ENCODE measurements around the gene ROR2.

- TF ChIP-seq POLR2A (IDR thresholded peaks at IDR 0.05), result no peak
- TF ChIP-seq CTCF (IDR thresholded peaks at IDR 0.05), result no peak
- no peak for TF ChIP-seq EP300 (IDR thresholded peaks at IDR 0.05)
Measured at GRCh38 chr9:91991721-91992341, 41.8 kb upstream of the ROR2 start.
